Fibroblast of lung (primary cell): ENCODE measurements around the gene TMPRSS3. TPM values are rescaled to one million over a fixed set of nuclear protein-coding genes. Genes with fewer than 3 reads are reported as not detected.

Experiments
- DNase-seq, 2 donors: peaks; one replicate each; pipeline versions ENCODE4 v3.0.0 to v3.0.0-alpha.2; 2010; ENCODE audit warnings: low read depth in 2 of 2
- H2AFZ ChIP-seq: 2 replicates; pipeline ENCODE4 v1.5.1; 2012; ENCODE audit warnings: low read length, control low read depth, inconsistent platforms
- H3K27ac ChIP-seq: 2 replicates; pipeline ENCODE4 v1.5.1; 2011; ENCODE audit warnings: low read length, control low read depth; ENCODE audit not compliant: insufficient read depth
- H3K27me3 ChIP-seq: 2 replicates; pipeline ENCODE4 v1.5.1; 2011; ENCODE audit warnings: mild to moderate bottlenecking, low read length; ENCODE audit not compliant: control insufficient read depth, insufficient read depth
- H3K36me3 ChIP-seq: 2 replicates; pipeline ENCODE4 v1.5.1; 2011; ENCODE audit warnings: low read length; ENCODE audit not compliant: control insufficient read depth, insufficient read depth
- H3K4me1 ChIP-seq: 2 replicates; pipeline ENCODE4 v1.5.1; 2011; ENCODE audit warnings: low read length; ENCODE audit not compliant: control insufficient read depth, insufficient read depth; ENCODE audit errors: extremely low read depth
- H3K4me2 ChIP-seq: 2 replicates; pipeline ENCODE4 v1.5.1; 2011; ENCODE audit warnings: low read length, control low read depth; ENCODE audit not compliant: insufficient read depth; ENCODE audit errors: extremely low read depth
- H3K4me3 ChIP-seq, 4 experiments: fragments of 200-600 bp in 1 of 4; sonication (generic) in 1 of 4; replicated peaks in 1 of 4; 2 replicates each; pipeline ENCODE4 v1.5.1; 2011 to 2016; ENCODE audit warnings: low read length in 4 of 4, low read depth in 3 of 4, mild to moderate bottlenecking in 3 of 4, control low read depth in 2 of 4, inconsistent platforms in 1 of 4, mixed read lengths in 1 of 4; ENCODE audit not compliant: insufficient read depth in 1 of 4; ENCODE audit errors: control extremely low read depth in 1 of 4
- H3K79me2 ChIP-seq: 2 replicates; pipeline ENCODE4 v1.5.1; 2012; ENCODE audit warnings: mild to moderate bottlenecking, low read length, inconsistent platforms; ENCODE audit not compliant: control insufficient read depth, insufficient read depth
- H3K9ac ChIP-seq: 2 replicates; pipeline ENCODE4 v1.5.1; 2011; ENCODE audit warnings: mild to moderate bottlenecking, low read length, control low read depth; ENCODE audit not compliant: insufficient read depth
- H3K9me3 ChIP-seq: 2 replicates; pipeline ENCODE4 v1.5.1; 2012; ENCODE audit warnings: low read depth, low read length; ENCODE audit not compliant: control insufficient read depth, insufficient read depth
- H4K20me1 ChIP-seq: 2 replicates; pipeline ENCODE4 v1.5.1; 2011; ENCODE audit warnings: low read length; ENCODE audit not compliant: control insufficient read depth, insufficient read depth; ENCODE audit errors: extremely low read depth
- EZH2 ChIP-seq: IDR thresholded peaks from 2 replicates; pipeline ENCODE4 v1.5.1; 2012; ENCODE audit warnings: low read length, control low read depth, mild to moderate bottlenecking; ENCODE audit errors: missing control alignments
- polyA plus RNA-seq, 2 donors: library from polyadenylated mRNA; depleted of rRNA in 1 of 2; stranded (reverse) in 1 of 2; unstranded in 1 of 2; fragments of >200 nt; gene quantifications; 2 replicates each; pipeline ENCODE4 v1.2.1, GENCODE V29; 2011 to 2012; ENCODE audit warnings: missing spikeins in 1 of 2
- total RNA-seq: library from RNA; depleted of rRNA; stranded (reverse); fragments of >200 nt; gene quantifications from 2 replicates; pipeline ENCODE4 v1.2.1, GENCODE V29; 2014
- TF ChIP-seq, protein P1 (sequence below), 2 donors: IDR thresholded peaks in 1 of 2; conservative IDR thresholded peaks in 1 of 2; 1 replicate in 1 of 2; 2 replicates in 1 of 2; pipeline ENCODE4 v1.5.1; 2011 to 2012; ENCODE audit warnings: low read length in 2 of 2, control low read depth in 1 of 2, inconsistent platforms in 1 of 2, low read depth in 1 of 2, mild to moderate bottlenecking in 1 of 2

TMPRSS3 gene
- total and polyA plus RNA-seq, 2 donors (not counting 1 experiment from before 2014, with no cell fraction given): not detected

DNA sequence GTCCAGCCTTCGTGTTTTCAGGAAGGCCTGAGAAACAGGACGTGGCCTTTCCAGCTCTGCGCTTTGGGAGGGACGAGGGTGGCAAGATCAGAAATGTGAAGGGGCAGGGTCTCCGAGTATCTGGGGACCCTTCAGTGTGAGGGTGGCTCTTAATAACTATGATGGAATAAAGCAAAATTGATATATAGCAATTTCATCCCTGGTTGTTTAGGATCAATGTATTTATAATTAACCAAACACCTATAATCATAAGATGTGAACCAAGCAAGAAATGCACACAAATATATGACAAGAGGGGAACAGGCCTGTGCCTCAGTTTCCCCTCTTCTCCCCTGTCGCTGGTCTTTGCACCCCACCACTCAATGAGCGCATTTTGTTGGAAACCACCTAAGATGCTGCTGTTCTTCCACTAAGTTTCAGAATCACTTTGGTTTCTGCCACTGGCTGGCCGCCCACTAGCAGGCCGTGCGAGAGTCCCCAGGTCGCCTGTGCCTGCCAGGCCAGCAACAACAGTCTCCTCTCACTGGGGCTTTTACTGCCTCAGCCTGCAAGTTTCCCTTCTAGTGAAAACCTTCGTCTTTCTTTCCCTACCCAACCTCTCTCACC is 44.4 kb upstream of the TMPRSS3 start:
- Histone ChIP-seq H3K9me3 (no peaks in the 10 kb centered on the region), H3K4me2 (no peak overlapping the region), H3K36me3 (no peaks in the 10 kb centered on the region), H2AFZ (no peak overlapping the region), H3K4me3 (no peak overlapping the region), H3K27ac (no peak overlapping the region), H3K79me2 (no peaks in the 10 kb centered on the region), H3K4me1 (no peaks in the 10 kb centered on the region), H3K27me3 (no peaks in the 10 kb centered on the region), H4K20me1 (no peaks in the 10 kb centered on the region), H3K9ac (no peak overlapping the region)
- no peak for DNase-seq
- TF ChIP-seq, protein P1, sequence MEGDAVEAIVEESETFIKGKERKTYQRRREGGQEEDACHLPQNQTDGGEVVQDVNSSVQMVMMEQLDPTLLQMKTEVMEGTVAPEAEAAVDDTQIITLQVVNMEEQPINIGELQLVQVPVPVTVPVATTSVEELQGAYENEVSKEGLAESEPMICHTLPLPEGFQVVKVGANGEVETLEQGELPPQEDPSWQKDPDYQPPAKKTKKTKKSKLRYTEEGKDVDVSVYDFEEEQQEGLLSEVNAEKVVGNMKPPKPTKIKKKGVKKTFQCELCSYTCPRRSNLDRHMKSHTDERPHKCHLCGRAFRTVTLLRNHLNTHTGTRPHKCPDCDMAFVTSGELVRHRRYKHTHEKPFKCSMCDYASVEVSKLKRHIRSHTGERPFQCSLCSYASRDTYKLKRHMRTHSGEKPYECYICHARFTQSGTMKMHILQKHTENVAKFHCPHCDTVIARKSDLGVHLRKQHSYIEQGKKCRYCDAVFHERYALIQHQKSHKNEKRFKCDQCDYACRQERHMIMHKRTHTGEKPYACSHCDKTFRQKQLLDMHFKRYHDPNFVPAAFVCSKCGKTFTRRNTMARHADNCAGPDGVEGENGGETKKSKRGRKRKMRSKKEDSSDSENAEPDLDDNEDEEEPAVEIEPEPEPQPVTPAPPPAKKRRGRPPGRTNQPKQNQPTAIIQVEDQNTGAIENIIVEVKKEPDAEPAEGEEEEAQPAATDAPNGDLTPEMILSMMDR (conservative IDR thresholded peaks at IDR 0.05 in 1 of 2, IDR thresholded peaks at IDR 0.05 in 1 of 2; ENCODE audit: low read depth in 1 of 2, low read length in 2 of 2): no peak
- no peak for TF ChIP-seq EZH2

GRCh38 chr21:42439284-42440186 is 43.7 kb upstream of the TMPRSS3 start:
- Histone ChIP-seq H3K27ac (no peak overlapping the region), H3K4me1 (no peaks in the 10 kb centered on the region), H3K9ac (no peak overlapping the region), H3K27me3 (no peaks in the 10 kb centered on the region), H3K4me3 (no peak overlapping the region), H3K79me2 (no peaks in the 10 kb centered on the region), H3K36me3 (no peaks in the 10 kb centered on the region), H3K4me2 (no peak overlapping the region), H2AFZ (no peak overlapping the region), H3K9me3 (no peaks in the 10 kb centered on the region), H4K20me1 (no peaks in the 10 kb centered on the region)
- TF ChIP-seq EZH2: no peak
- TF ChIP-seq, protein P1 (conservative IDR thresholded peaks at IDR 0.05 in 1 of 2, IDR thresholded peaks at IDR 0.05 in 1 of 2; ENCODE audit: low read depth in 1 of 2, low read length in 2 of 2): no peak
- DNase-seq: no peak

GRCh38 chr21:42438316-42439205 is 42.7 kb upstream of the TMPRSS3 start:
- Histone ChIP-seq H3K36me3 (no peaks in the 10 kb centered on the region), H4K20me1 (no peaks in the 10 kb centered on the region), H2AFZ (no peak overlapping the region), H3K79me2 (no peaks in the 10 kb centered on the region), H3K9ac (no peak overlapping the region), H3K4me2 (no peak overlapping the region), H3K4me1 (no peaks in the 10 kb centered on the region), H3K27me3 (no peaks in the 10 kb centered on the region), H3K27ac (no peak overlapping the region), H3K4me3 (no peak overlapping the region), H3K9me3 (no peaks in the 10 kb centered on the region)
- no peak for TF ChIP-seq EZH2
- TF ChIP-seq, protein P1 (conservative IDR thresholded peaks at IDR 0.05 in 1 of 2, IDR thresholded peaks at IDR 0.05 in 1 of 2; ENCODE audit: low read depth in 1 of 2, low read length in 2 of 2): no peak
- no peak for DNase-seq
